ENCODE results near the gene MYT1.

GRCh38 chr20:64148581-64148980, 15.7 kb upstream of the MYT1 start:
- TF ChIP-seq CTCF (IDR thresholded peaks at IDR 0.05) = no peak
- no peak for TF ChIP-seq POLR2A (IDR thresholded peaks at IDR 0.05)
